GM21619 (cell line): ENCODE measurements around the gene FBXL5.
A peak's percentile ranks its signal among the peaks of the same experiment; 100 is the strongest.
"Not testable (repeated sequence)": the region's sequence is repeated elsewhere in the genome, so short reads cannot be mapped to it uniquely, and the experiment has no call there.

ENCODE experiments used
- ATAC-seq: cut with Tn5 transposase; IDR thresholded peaks from one replicate; pipeline ENCODE4 v1.9.1; 2021; ENCODE audit not compliant: unreplicated experiment

FBXL5 gene

DNA sequence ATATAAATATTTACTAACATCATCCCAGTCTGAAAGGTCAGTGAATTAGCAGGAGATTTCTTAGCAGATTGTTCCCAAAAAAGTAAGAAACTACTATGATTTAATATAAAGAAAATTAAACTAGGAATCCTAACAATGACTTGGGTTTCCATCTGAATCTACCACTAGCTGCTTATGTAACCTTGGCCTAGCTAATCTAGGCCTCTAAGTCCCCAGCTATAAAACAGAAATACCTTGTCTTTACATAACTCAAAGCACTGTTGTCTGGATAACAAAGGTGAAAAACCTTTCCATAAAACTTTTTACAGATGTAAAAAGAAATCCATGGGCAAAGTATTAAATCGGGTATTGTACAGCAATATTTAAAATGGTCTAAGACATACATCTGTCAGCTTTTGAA, 3.0 kb downstream of the FBXL5 start:
- no peak for ATAC-seq

DNA sequence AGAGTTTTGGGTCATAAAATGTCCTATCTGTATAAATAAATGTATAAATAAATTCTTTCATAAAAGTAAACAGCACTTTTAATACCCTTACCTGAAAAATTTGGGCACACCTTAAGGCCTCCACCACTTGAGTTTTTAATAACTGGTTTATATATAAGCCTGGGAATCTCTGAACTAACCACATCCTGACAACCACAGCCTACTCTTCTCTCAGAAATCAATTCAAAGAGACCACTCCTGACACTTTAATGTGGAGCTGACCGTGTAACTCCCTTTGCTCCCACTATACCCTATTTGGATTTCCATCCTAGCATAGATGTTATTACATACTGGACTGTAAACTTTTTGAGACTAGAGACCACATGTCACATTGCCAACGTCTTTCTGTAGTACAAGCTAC, 3.5 kb downstream of the FBXL5 start:
- ATAC-seq, result no peak

DNA sequence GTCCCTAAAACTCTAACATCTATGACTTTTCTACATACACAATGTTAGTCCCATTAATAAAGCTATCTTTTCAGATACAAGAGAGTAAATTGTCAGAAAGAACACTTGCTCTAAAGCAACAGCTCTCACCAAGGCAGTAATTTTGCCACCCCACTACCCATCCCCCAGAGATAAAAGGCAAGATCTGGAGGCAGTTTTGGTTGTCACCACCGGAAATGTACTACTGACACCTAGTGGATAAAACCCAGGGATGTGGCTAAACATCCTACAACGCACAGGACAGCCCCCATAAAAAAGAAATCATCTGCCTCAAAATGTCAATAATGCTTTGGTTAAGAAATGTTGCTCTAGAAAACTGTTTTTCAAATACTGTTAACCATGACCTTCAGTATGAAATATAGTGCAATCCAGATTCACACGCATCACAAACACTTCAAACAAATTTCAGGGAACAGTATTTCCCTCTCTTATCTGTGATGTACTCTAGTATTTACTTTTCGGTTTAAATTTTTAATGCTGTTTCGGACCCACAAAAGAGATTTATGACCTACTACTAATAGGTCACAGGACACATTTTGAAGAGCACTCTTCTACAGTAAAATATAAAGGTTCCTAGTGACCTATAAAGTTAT, 5.1 kb downstream of the FBXL5 start:
- ATAC-seq, result peak; percentile 35

DNA sequence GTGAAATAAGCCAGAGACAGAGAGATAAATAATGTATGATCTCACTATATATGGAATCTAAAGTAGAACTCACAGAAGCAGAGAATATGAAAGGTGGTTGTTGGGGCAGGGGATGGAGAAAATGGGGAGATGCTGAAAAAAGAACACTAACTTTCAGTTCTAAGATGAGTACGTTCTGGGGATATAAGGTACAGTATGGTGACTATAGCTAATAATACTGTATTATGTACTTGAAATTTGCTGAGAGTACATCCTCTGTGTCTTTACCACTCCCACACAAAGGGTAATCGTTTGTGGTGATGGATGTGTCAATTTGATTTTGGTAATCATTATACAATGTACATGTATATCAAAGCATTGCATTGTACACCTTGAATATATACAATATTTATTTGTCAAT, 6.6 kb downstream of the FBXL5 start:
- peak; percentile 46 for ATAC-seq

DNA sequence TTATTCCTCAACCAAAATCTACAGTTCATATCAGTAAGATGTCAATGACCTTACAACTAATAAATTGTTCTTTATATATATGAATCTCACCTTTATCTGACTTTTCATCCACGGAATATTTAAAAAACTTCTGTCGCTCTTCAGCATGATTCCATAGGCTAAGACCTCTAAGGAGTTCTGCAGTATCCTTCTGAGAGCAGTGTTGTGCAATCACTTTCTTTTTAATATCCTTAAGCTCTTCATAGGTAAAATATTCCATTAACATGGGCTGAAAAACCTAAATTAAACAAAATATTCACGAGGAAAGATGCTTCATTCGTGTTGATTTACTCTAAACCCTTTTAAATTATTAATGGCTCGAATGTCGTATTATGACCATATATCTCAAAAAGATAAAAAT, 16.7 kb downstream of the FBXL5 start:
- no peak for ATAC-seq

DNA sequence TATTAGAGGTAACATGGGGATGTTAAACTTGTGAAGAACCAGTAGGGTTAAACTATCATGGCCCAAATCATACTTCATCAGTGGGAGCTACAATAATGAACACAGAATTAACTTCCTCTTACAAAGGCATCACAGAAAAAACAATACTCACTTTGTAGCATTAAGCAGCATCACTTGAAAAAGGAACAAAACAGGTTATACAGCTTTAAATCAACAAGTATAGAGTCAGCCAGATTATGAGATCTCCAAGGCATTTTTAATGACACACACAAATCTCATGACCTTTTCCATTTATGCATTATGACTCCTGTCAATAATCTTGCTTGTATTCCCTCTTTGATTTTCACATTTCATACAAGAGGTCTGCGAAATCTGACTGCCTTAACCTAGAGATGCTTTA, 18.3 kb downstream of the FBXL5 start:
- no peak for ATAC-seq

DNA sequence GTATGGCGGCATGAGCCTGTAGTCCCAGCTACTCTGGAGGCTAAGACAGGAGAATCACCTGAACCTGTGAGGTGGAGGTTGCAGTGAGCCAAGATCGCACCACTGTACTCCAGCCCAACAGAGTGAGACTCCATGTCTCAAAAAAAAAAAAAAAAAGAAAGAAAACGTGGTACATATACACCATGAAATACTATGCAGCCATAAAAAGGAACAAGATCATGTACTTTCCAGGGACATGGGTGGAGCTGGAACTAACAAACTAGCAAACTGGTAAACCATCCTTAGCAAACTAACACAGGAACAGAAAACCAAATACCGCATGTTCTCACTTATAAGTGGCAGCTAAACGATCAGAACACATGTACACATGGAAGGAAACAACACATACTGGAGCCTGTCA, 37.8 kb downstream of the FBXL5 start:
- ATAC-seq, result not testable (repeated sequence)

DNA sequence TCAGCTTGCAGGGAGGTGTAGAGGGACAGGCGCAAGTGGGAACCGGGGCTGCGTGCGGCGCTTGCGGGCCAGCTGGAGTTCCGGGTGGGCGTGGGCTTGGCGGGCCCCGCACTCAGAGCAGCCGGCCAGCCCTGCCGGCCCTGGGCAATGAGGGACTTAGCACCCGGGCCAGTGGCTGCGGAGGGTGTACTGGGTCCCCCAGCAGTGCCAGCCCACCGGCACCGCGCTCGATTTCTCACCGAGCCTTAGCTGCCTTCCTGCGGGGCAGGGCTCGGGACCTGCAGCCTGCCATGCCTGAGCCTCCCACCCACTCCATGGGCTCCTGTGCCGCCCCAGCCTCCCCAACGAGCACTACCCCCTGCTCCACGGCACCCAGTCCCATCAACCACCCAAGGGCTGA, 40.3 kb downstream of the FBXL5 start:
- ATAC-seq, result not testable (repeated sequence)

DNA sequence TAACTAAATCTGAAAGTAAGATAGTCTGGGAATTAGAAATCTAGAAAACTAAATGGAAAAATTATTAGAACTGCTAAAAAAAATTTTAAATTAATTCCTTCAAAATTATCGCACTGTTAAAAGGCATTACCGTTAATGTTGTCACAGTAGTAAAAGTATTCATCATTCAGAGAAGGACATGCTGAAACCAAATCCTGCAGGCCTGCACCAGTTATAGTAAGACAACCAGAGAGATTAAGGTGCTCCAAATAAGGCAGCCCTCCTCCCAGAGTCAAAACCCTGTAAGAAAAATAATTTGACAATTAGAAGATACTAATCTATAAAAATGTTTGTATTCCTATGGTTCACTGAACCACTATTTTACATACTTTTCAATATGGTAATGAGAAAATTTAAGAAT, 43.0 kb downstream of the FBXL5 start:
- ATAC-seq, result no peak

DNA sequence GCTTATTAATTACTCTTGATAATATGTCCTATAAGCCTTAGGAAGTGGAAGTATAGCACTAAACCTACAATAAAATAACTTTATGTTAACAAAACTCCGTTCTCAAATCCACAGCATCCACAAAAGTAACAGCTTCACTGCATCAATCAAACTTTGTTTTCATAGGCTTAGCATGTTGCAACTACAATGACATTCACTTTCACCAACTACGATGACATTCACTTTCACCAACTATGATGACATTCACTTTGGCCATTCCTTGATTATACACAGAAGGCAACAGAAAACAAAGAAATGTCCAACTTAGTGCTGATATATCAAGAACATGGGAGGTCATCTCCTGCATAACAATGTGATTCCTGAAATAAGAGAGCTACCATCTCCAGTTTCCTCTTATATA, 44.3 kb downstream of the FBXL5 start:
- ATAC-seq, result no peak

DNA sequence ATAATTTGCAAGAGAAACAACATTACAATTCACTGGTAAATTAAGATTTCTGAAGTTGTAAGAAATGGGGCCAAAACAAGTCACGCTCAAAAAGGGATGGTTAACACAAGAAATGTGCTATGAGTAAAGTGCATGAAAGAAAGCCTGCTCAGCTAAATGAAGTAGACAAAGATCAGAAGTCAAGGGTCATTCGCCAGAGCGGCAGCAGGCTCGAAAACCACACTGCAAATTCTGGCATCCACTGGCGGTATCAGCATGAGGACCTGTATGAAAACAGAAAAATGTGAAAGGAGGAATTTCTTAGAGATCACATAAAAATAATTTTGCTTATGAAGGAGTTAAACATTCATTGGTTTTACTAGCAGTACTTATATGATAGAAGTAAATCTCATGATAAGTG, 49.6 kb downstream of the FBXL5 start:
- no peak for ATAC-seq

DNA sequence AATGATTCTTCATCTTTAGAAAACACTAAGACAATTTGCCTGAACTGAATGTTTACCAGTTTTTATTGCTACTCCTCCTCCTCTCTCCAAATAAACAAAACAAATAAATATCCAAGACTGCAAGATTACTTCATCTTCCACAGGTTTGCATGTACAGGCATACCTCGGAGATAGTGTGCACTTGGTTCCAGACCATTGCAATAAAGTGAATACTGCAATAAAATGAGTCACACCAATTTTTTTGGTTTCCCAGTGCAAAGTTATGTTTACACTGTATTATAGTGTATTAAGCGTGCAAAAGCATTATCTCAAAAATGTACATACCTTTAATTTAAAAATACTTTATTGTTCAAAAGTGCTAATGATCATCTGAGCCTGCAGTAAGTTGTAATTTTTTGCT, 53.3 kb downstream of the FBXL5 start:
- ATAC-seq, result no peak

DNA sequence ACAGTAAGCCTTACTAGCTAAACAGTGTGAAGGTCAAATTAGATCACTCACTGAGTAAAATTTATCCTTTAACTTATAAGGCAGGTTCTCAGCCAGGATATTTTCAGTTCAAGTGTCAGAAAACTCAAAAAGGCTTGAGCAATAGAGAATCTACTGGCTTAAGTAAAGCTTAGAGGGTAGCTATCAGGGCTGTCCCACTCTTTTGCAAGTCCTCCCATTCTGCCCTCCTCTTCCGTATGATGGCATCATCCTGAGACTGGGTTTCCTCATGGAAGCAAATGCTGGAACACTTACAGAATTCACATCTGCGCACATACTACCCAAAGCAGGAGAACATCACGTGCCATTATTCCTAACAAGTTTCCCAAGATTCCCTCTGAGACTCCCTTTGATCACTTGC, 55.0 kb downstream of the FBXL5 start:
- ATAC-seq, result no peak

DNA sequence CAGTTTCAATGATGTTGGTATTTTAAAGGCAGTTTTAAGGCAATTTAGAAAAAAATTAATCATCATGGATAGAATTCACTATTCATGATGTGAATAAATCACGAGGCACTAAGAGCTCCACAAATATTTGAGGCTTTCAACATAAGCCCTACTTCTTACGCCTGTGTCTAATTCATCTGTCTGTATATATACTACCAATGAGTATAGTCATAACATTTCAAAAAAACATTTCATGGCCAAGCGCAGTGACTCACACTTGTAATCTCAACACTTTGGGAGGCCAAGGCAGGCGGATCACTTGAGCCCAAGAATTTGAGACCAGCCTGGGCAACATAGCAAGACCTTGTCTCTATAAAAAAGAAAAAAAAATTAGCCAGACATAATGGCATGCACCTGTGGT, 56.5 kb downstream of the FBXL5 start:
- ATAC-seq, result no peak

DNA sequence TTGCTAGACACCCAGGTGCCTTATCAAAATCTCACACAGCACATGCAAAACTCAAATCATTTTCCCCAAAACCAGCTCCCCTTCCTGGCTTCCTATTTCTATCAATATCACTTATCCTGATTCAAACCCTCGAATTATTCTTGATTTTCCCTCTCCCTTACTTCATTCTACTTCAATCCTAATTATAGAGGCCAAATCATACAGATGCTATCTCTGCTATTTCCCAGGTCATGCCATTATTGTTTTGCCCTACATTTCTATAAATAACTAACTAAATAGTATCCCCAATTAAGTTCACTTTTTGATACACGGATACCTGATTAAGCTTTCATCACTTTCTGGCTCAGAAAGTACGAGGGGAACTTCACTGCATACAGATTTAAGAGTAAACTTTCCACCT, 62.4 kb downstream of the FBXL5 start:
- ATAC-seq, result no peak

DNA sequence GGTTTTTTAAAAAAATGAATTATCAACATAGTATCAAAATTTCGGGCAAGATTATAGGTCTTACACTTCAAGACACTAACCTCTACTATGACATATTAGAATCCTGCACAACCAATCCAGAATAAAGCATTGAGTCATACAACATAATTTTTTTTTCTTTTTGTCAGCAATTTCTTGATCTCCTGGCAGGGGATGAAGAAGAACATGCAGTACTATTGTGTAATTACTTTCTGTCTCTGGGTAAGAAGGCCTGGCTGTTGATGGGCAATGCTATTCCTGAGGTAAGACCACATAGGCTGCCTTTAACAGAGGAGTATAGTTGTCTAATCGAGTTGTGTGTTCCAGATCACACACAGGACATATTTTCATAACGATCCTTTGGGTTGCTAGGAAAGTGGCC, 67.5 kb downstream of the FBXL5 start:
- no peak for ATAC-seq

DNA sequence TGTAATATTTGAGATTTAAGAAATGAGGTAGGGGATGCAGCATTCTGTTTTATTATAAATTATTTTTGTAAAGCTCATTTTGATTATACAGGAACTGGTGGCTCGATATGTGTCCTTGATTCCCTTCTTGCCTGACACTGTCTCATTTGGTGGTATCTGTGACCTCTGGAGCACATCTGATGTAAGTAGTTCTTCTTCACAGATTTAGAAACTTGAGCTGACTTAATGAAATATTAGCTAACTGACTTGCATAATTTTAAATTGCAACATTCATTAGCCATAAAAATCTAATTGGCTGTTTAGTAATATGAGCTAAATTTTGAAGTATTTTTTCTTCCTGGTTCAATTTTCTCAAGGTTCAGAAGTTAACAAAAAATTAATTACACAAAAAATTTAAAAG, 69.1 kb downstream of the FBXL5 start:
- no peak for ATAC-seq

DNA sequence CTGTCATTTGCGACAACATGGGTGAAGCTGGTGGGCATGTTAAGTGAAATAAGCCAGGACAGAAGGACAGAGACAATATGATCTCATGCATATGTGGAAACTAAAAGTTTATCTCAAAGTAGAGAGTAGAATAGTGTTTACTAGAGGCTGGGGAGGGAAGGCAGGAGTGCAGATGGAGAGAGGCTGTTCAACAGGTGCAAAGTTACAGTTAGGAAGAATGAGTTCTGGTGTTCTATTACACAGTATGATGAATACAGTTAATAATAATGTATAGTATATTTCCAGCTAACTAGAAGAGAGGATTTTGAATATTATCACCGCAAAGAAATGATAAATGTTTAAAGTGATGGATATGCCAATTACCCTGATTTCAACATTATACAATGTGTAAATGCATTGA, 69.8 kb downstream of the FBXL5 start:
- no peak for ATAC-seq

DNA sequence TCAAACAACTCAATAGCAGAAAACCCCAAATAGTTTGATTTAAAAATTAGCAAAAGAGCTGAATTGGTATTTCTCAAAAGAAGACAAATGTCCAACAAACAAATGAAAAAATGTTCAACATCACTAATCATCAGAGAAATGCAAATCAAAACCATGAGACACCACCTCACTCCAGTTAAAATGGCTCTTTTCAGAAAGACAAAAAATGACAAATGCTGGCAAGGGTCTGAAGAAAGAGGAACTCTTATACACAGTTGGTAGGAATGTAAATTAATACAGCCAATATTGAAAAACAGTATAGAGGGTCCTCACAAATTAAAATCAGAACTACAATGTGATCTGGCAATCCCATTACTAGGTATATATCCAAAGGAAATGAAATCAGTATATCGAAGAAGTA, 70.4 kb downstream of the FBXL5 start:
- no peak for ATAC-seq

DNA sequence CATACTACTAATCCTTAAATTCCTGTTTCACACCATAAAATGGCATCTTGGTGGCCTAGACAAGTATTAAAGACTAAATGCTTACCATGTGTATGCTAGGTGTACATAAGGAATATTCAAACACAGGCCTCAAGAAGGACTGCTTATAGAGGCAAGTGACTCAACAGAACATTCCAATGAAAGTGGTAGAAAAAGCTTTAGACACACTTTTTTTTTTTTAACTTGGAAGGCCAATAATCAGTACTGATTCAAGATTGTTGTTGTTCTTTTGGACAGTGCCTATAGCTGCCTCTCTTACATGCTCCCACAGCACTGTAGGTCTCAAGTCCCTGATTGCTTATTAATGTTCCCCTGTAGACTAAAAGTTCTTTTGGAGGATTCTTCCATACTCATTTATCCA, 77.6 kb downstream of the FBXL5 start:
- no peak for ATAC-seq

DNA sequence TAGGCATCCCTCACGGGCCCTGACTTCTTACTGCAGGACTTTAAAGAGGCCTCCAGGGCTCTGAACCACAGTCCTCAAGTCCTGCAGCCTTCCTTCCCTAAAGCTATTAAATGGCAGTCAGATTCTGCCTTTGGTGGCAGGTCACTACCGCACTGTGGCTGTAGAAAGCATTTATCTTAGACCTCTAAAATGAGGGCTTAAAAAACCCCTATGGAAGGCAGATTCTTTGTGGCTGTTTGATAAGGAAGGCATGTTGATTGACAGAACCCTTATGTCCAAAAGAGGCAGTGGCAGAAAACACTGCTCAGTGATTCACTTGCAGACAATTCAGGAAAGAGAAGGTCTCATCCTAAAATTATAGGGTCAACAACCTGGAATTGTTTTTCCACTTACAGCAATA, 79.2 kb downstream of the FBXL5 start:
- ATAC-seq, result no peak

DNA sequence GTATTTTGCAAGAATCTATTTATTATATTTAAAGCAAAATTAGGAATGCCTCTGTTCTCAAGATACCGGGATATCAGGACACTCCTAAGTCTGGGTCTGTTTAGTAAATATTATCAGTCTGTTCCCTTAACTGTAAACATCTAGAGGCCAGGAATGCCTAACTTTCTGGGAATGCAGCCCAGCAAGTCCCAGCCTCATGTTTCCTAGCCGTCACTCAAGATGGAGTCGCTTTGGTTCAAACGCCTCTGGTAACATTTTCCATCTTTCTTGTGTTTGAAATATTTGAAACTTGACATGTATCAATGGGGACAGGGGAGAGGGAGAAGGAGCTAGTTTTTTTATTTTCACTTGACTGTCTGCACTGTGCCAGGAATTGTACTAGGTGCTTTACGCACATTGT, 85.4 kb downstream of the FBXL5 start:
- no peak for ATAC-seq

DNA sequence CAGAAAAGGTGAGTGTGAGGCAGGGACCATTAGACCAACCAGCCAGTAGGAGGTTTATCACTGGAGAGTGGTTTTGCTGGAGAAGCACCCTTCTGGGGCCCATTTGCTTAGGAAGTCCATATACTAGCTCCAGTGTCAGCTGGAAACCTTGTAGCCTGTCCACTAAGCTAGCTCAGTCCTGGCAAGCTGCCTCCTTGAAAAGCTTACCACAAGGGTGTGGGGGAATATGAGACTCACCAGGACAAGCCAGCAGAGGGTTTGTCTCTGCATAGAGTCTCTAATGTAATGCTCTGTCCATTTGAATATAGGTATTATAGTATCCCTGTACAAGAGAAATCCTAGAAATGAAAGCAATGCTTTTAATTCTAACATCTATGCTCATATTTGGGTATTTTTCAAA, 86.3 kb downstream of the FBXL5 start:
- no peak for ATAC-seq

DNA sequence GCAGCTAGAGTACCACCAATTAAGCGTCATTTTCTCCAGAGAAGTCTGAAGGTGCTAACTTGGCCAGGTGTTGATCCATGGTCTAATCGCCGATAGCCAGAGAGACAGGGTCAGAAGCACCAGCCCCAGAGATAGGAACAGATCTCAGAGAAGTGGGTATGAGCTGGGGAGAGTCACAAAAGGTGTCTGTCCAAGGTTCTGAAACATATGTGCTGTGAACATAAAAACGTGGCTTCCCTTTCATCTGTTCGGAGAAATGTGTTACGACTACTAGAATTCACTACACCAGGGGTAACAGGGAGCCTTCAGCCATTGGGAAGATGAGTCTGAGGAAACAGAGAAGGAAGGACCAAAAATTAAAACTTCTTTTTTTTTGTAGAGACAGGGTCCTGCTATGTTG, 91.3 kb downstream of the FBXL5 start:
- ATAC-seq, result no peak
